ENCODE data around the gene SPINT4. TPM values are rescaled to one million over a fixed set of nuclear protein-coding genes. Genes with fewer than 3 reads are reported as not detected.

The SPINT4 gene
- polyA plus RNA-seq, 1 donor from 2014 or later = not detected

DNA sequence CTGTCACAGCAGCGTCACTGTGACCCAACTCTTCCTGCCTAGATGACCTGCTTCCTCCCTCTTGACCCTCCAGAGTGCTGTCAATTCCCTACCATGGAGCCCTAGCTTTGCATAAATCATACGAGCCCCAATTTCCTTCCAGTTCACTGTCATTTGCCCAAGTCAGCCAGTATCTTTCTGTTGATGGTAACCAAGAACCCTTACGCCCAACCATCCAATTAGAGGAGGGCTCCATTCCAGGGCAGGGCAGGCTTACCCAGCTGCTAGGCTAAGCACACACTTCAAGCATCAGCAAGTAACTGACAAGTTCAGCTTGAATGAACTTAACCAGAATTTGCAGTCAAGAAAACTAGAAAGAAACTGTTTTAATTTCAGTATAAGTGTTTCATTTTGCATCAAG is 43.8 kb downstream of the SPINT4 start:
- Histone ChIP-seq H3K79me2 (replicated peaks; ENCODE audit: insufficient read depth, low read length) (no peaks in the 10 kb centered on the region), H3K9ac (ENCODE audit: low read length) (no peak overlapping the region), H3K36me3 (ENCODE audit: insufficient read depth, low read length) (no peaks in the 10 kb centered on the region), H4K20me1 (ENCODE audit: insufficient read depth) (no peaks in the 10 kb centered on the region), H3K27ac (ENCODE audit: low read length) (no peak overlapping the region), H3K4me3 (ENCODE audit: low read length) (no peak overlapping the region), H3K27me3 (ENCODE audit: insufficient read depth, low read depth, low read length) (no peaks in the 10 kb centered on the region), H3F3A (ENCODE audit: insufficient read depth, low read length, poor library complexity, severe bottlenecking) (no peaks in the 10 kb centered on the region), H3K9me3 (ENCODE audit: low read length) (no peaks in the 10 kb centered on the region), H3K9me2 (ENCODE audit: insufficient read depth, low read length) (no peaks in the 10 kb centered on the region), H3K4me2 (ENCODE audit: low read length) (no peak overlapping the region), H2AFZ (ENCODE audit: low read depth, low read length) (no peak overlapping the region)
- TF ChIP-seq POLR2AphosphoS5 (IDR thresholded peaks at IDR 0.05) (no peak), EZH2 (IDR thresholded peaks at IDR 0.05; ENCODE audit: borderline replicate concordance, insufficient read depth, low read length, poor library complexity, severe bottlenecking) (no peak), RAD21 (conservative IDR thresholded peaks at IDR 0.05) (no peak), MXI1 (conservative IDR thresholded peaks at IDR 0.05; ENCODE audit: poor library complexity, severe bottlenecking) (no peak), SMC3 (conservative IDR thresholded peaks at IDR 0.05; ENCODE audit: poor library complexity) (no peak), EP300 (conservative IDR thresholded peaks at IDR 0.05; ENCODE audit: poor library complexity, severe bottlenecking) (no peak), TAF1 (IDR thresholded peaks at IDR 0.05; ENCODE audit: low read depth) (no peak)
- TF ChIP-seq, protein P1, sequence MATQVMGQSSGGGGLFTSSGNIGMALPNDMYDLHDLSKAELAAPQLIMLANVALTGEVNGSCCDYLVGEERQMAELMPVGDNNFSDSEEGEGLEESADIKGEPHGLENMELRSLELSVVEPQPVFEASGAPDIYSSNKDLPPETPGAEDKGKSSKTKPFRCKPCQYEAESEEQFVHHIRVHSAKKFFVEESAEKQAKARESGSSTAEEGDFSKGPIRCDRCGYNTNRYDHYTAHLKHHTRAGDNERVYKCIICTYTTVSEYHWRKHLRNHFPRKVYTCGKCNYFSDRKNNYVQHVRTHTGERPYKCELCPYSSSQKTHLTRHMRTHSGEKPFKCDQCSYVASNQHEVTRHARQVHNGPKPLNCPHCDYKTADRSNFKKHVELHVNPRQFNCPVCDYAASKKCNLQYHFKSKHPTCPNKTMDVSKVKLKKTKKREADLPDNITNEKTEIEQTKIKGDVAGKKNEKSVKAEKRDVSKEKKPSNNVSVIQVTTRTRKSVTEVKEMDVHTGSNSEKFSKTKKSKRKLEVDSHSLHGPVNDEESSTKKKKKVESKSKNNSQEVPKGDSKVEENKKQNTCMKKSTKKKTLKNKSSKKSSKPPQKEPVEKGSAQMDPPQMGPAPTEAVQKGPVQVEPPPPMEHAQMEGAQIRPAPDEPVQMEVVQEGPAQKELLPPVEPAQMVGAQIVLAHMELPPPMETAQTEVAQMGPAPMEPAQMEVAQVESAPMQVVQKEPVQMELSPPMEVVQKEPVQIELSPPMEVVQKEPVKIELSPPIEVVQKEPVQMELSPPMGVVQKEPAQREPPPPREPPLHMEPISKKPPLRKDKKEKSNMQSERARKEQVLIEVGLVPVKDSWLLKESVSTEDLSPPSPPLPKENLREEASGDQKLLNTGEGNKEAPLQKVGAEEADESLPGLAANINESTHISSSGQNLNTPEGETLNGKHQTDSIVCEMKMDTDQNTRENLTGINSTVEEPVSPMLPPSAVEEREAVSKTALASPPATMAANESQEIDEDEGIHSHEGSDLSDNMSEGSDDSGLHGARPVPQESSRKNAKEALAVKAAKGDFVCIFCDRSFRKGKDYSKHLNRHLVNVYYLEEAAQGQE (IDR thresholded peaks at IDR 0.05; ENCODE audit: borderline replicate concordance) = no peak
- TF ChIP-seq, protein P2, sequence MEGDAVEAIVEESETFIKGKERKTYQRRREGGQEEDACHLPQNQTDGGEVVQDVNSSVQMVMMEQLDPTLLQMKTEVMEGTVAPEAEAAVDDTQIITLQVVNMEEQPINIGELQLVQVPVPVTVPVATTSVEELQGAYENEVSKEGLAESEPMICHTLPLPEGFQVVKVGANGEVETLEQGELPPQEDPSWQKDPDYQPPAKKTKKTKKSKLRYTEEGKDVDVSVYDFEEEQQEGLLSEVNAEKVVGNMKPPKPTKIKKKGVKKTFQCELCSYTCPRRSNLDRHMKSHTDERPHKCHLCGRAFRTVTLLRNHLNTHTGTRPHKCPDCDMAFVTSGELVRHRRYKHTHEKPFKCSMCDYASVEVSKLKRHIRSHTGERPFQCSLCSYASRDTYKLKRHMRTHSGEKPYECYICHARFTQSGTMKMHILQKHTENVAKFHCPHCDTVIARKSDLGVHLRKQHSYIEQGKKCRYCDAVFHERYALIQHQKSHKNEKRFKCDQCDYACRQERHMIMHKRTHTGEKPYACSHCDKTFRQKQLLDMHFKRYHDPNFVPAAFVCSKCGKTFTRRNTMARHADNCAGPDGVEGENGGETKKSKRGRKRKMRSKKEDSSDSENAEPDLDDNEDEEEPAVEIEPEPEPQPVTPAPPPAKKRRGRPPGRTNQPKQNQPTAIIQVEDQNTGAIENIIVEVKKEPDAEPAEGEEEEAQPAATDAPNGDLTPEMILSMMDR (IDR thresholded peaks at IDR 0.05; ENCODE audit: poor library complexity, severe bottlenecking) = no peak

DNA sequence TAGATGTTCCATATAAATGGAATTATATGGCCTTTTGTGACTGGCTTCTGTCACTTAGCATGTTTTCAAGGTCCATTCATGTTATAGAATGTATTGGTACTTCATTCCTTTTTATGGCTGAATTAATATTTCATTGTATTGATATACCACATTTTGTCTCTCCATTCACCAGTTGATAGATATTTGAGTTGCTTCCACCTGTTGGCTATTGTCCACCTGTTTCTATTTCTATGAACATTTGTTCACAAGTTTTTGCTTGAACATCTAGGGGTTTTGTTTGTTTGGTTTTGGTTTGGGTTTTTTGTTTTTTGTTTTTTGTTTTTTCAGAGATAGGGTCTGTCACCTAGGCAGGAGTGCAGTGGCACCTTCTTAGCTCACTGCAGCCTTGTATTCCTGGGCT is 46.3 kb downstream of the SPINT4 start:
- TF ChIP-seq MXI1 (conservative IDR thresholded peaks at IDR 0.05; ENCODE audit: poor library complexity, severe bottlenecking) (no peak), SMC3 (conservative IDR thresholded peaks at IDR 0.05; ENCODE audit: poor library complexity) (no peak), EP300 (conservative IDR thresholded peaks at IDR 0.05; ENCODE audit: poor library complexity, severe bottlenecking) (no peak), POLR2AphosphoS5 (IDR thresholded peaks at IDR 0.05) (no peak), RAD21 (conservative IDR thresholded peaks at IDR 0.05) (no peak), EZH2 (IDR thresholded peaks at IDR 0.05; ENCODE audit: borderline replicate concordance, insufficient read depth, low read length, poor library complexity, severe bottlenecking) (no peak), TAF1 (IDR thresholded peaks at IDR 0.05; ENCODE audit: low read depth) (no peak)
- TF ChIP-seq, protein P1 (IDR thresholded peaks at IDR 0.05; ENCODE audit: borderline replicate concordance) = no peak
- TF ChIP-seq, protein P2 (IDR thresholded peaks at IDR 0.05; ENCODE audit: poor library complexity, severe bottlenecking) = no peak
- Histone ChIP-seq H3K4me3 (ENCODE audit: low read length) (no peak overlapping the region), H3K27ac (ENCODE audit: low read length) (no peak overlapping the region), H3K79me2 (replicated peaks; ENCODE audit: insufficient read depth, low read length) (no peaks in the 10 kb centered on the region), H3K36me3 (ENCODE audit: insufficient read depth, low read length) (no peaks in the 10 kb centered on the region), H2AFZ (ENCODE audit: low read depth, low read length) (no peak overlapping the region), H3K9me2 (ENCODE audit: insufficient read depth, low read length) (no peaks in the 10 kb centered on the region), H3K27me3 (ENCODE audit: insufficient read depth, low read depth, low read length) (no peaks in the 10 kb centered on the region), H3F3A (ENCODE audit: insufficient read depth, low read length, poor library complexity, severe bottlenecking) (no peaks in the 10 kb centered on the region), H3K9me3 (ENCODE audit: low read length) (no peaks in the 10 kb centered on the region), H3K9ac (ENCODE audit: low read length) (no peak overlapping the region), H3K4me2 (ENCODE audit: low read length) (no peak overlapping the region), H4K20me1 (ENCODE audit: insufficient read depth) (no peaks in the 10 kb centered on the region)

Measured in neural cell (in vitro differentiated cells).